NT2/D1 (cell line): Measurements from ENCODE around the gene HDDC3.

Source experiments
- SUZ12 ChIP-seq: IDR thresholded peaks from 2 replicates; pipeline ENCODE4 v1.6.1; 2011; ENCODE audit not compliant: insufficient read length, insufficient read depth; ENCODE audit errors: extremely low read depth
- YY1 ChIP-seq: IDR thresholded peaks from 2 replicates; pipeline ENCODE4 v1.6.1; 2011; ENCODE audit not compliant: insufficient read length, insufficient read depth

DNA sequence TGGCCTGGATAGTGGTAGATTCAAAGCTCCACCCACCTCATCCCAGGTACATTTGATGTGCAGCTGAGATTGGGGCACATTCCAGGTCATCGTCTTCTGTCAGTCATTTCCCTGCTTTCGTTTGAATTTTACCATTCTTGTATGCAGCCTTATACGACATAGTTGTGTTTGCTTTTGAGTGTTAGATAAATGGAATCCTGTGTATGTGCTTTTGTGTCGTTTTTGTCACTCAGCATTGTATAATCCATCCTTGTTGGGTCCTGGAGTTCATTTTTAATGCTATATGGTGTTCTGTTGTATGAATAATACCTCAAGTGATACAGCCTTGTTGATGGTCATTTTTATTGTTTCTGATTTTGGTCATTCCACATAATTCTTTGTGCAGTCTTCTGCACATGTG lies 29.7 kb upstream of the HDDC3 start:
- TF ChIP-seq SUZ12 (no peak), YY1 (no peak)
